Measurements from ENCODE around the gene LCE1D. TPM values are rescaled to one million over a fixed set of nuclear protein-coding genes. Genes with fewer than 3 reads are reported as not detected.

Gene LCE1D, protein sequence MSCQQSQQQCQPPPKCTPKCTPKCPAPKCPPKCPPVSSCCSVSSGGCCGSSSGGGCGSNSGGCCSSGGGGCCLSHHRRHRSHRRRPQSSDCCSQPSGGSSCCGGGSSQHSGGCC
- not detected in 2 replicates for total RNA-seq

DNA sequence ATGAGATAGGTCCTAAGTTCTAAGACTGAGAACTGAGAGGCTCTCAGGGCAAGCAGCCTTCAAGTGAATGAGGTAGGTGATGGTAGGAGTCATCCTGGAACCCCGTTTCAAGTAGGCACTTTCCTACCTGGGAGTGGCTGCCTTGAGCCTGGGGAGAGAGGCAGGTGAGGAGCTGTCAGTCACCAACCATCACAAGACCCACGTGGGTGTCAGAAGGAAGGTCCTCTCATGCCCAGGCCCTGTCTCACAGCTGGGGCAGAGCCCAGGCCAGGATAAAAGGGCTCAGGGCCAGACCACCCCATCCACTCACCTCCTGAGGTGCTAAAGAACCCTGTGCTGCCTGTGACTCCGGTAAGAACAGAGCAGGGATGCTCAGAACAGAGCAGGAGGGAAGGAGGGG is at the start of gene LCE1D:
Gene LCE1D (plus strand): TSS at position 301 of the 400 bp plus-strand sequence. CDS start 1,074 bp downstream, outside the sequence.
- no peak within 1 kb of the TSS for H3K4me3 ChIP-seq (ENCODE audit: low read depth, low read length)
- no peak for DNase-seq (ENCODE audit: low read depth)
- TF ChIP-seq, protein P1, sequence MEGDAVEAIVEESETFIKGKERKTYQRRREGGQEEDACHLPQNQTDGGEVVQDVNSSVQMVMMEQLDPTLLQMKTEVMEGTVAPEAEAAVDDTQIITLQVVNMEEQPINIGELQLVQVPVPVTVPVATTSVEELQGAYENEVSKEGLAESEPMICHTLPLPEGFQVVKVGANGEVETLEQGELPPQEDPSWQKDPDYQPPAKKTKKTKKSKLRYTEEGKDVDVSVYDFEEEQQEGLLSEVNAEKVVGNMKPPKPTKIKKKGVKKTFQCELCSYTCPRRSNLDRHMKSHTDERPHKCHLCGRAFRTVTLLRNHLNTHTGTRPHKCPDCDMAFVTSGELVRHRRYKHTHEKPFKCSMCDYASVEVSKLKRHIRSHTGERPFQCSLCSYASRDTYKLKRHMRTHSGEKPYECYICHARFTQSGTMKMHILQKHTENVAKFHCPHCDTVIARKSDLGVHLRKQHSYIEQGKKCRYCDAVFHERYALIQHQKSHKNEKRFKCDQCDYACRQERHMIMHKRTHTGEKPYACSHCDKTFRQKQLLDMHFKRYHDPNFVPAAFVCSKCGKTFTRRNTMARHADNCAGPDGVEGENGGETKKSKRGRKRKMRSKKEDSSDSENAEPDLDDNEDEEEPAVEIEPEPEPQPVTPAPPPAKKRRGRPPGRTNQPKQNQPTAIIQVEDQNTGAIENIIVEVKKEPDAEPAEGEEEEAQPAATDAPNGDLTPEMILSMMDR (conservative IDR thresholded peaks at IDR 0.05; ENCODE audit: low read depth, low read length): no peak

DNA sequence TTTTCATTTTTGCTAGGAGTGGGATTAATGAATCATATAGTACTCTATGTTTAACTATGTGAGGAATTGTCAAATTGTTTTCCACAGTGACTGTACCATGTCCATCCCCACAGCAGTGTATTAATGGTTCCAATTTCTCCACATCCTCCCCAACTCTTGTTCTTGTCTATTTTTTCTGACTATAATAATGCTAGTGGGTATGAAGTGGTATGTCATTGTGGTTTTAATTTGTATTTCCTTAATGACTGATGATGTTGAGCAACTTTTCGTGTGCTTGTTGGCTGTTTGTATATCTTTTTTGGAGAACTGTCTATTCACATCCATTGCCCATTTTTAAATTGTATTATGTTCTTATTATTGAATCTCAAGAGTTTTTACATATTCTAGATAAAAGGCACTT is 48.7 kb upstream of the LCE1D start:
- TF ChIP-seq, protein P1 (conservative IDR thresholded peaks at IDR 0.05; ENCODE audit: low read depth, low read length): no peak
- no peak overlapping the region for H3K4me3 ChIP-seq (ENCODE audit: low read depth, low read length)
- no peak for DNase-seq (ENCODE audit: low read depth)

DNA sequence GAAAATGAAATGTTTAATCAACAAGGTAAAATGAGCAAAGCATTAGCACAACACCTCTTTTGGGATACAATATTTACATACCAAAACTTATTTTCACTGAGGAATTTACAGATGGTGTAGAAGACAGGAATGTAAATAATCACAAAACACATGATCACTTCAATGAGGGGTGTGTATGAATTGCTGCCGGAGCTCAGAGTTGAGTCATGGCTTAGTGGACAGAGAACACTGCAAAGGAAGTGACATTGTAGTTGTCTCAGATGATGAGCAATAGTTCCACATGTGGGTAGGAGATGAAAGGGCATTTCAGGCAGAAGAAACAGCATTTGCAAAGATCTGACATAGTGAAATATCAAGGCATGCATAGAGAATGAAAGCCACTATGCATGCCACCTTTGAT is 44.3 kb upstream of the LCE1D start:
- no peak overlapping the region for H3K4me3 ChIP-seq (ENCODE audit: low read depth, low read length)
- no peak for DNase-seq (ENCODE audit: low read depth)
- TF ChIP-seq, protein P1 (conservative IDR thresholded peaks at IDR 0.05; ENCODE audit: low read depth, low read length): no peak

DNA sequence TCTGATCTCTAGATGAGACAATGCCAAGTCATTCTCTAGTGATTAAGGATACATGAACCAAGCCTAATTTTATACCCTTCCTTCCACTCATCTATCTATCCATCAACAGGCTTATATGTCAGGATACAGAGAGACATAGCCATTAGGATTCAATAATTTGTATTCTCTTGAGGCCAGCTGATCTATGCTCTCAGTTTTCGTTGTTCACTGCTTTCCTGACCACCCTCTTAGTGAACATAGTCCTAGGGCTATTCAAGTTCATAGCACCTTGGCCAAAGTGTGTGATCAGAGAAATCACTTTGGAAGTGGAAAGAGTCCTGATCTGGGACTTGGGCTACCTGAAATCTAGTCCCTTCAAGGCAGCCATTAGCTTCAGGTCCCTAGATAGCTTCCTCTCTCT is 42.9 kb upstream of the LCE1D start:
- DNase-seq (ENCODE audit: low read depth): no peak
- no peak overlapping the region for H3K4me3 ChIP-seq (ENCODE audit: low read depth, low read length)
- TF ChIP-seq, protein P1 (conservative IDR thresholded peaks at IDR 0.05; ENCODE audit: low read depth, low read length): no peak

DNA sequence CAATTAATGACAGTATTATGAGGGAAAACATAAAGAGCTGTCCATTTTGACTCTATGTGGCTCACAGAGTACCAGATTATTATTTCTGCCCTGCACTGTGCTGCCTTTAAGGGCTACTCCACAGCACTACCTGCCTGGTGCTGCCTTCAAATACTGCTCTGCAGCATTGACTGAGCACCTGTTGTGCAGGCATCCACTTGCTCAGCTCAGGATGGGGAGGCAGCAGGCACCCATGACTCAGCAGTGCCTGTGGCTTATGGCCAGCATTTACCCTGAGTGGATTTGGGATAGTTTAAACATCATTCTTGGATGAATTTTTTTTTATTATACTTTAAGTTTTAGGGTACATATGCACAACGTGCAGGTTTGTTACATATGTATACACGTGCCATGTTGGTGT is 39.6 kb upstream of the LCE1D start:
- TF ChIP-seq, protein P1 (conservative IDR thresholded peaks at IDR 0.05; ENCODE audit: low read depth, low read length): no peak
- no peak for DNase-seq (ENCODE audit: low read depth)
- H3K4me3 ChIP-seq (ENCODE audit: low read depth, low read length): no peak overlapping the region

DNA sequence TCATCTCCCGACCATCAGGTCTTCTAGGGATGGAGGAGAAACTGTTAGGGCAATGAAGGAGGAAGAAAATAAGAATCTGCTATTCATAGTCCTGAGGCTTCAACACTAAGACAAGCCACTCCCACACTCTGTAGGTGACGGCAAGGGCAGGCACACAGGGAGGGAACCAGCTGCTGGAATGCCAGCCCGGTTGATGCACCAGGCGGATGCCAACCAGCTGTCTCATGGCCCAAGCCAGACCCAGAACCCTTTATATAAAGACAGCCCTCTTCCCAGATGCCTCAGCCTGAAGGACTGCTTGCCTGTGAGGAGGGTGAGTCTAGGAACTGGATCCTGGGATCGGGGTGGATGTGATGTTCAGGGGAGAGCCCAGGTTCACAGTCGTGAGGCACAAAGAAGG is 38.8 kb upstream of the LCE1D start, which contains the start of gene KPRP:
Gene KPRP (plus strand): TSS at position 279 of the 400 bp plus-strand sequence. CDS start 1,564 bp downstream, outside the sequence.
- TF ChIP-seq, protein P1 (conservative IDR thresholded peaks at IDR 0.05; ENCODE audit: low read depth, low read length): no peak
- H3K4me3 ChIP-seq (ENCODE audit: low read depth, low read length): no peak within 1 kb of the TSS

DNA sequence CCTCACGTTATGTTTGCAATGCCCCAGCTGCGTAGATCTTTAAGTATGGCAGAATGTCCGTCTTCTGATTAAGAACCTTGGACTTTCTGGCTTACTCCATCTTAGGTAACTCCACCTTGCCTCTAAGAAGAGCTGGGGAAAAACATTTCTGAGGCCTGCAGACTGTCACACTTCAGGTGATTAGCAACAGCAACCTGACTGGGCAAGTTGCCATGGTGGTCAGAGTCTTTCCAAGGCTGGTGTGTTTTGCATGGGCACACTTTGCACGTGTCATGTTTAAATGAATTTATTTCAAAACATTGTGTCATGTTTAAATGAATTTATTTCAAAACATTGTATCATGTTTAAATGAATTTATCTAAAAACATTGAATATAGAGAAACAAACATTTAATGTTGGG is 37.9 kb upstream of the LCE1D start:
- TF ChIP-seq, protein P1 (conservative IDR thresholded peaks at IDR 0.05; ENCODE audit: low read depth, low read length): no peak
- no peak for DNase-seq (ENCODE audit: low read depth)

More for the DNA sequence above, 38.8 kb upstream of the LCE1D start, which contains the start of gene KPRP:
- DNase-seq (ENCODE audit: low read depth): no peak

More for the DNA sequence above, 37.9 kb upstream of the LCE1D start:
- H3K4me3 ChIP-seq (ENCODE audit: low read depth, low read length): no peak overlapping the region

Data from epithelial cell of proximal tubule (primary cell).